IMR-90 (cell line): Measurements from ENCODE around the gene ATP13A5. TPM values are rescaled to one million over a fixed set of nuclear protein-coding genes. Genes with fewer than 3 reads are reported as not detected.

Experiments
- ATAC-seq: fragments of 200-7000 bp; cut with Tn5 transposase; 2 replicates; pipeline ENCODE4 v1.9.1; 2020; ENCODE audit warnings: low read depth, mild to moderate bottlenecking, moderate library complexity
- BruUV-seq: library from RNA; stranded (reverse); fragments of 400-500 nt; replicated peaks from 2 replicates; lab custom pipeline; 2021; lab: Mats Ljungman, UMichigan
- CTCF ChIA-PET: fragments of 300-600 bp; formaldehyde crosslinking; extraction: SDS; loops from one replicate; lab custom pipeline; 2021; ENCODE audit warnings: antibody characterized with exemption; lab: Yijun Ruan, JAX
- POLR2A ChIA-PET: fragments of 300-600 bp; sonication (Branson Sonifier 250); formaldehyde crosslinking; loops from one replicate; lab custom pipeline; 2022; ENCODE audit warnings: antibody characterized with exemption; ENCODE audit not compliant: unreplicated experiment; lab: Charles Lee
- DNase-seq: peaks from one replicate; pipeline ENCODE4 v3.0.0; 2013
- H2AFZ ChIP-seq: replicated peaks from 2 replicates; pipeline ENCODE3; 2013; ENCODE audit warnings: low read length, mild to moderate bottlenecking; ENCODE audit not compliant: poor library complexity
- H2AK5ac ChIP-seq: 2 replicates; pipeline ENCODE4 v1.6.1; 2013; ENCODE audit warnings: low read depth, low read length, inconsistent platforms
- H2AK9ac ChIP-seq: replicated peaks from 2 replicates; pipeline ENCODE3; 2013; ENCODE audit warnings: mild to moderate bottlenecking, low read depth, low read length, moderate library complexity; ENCODE audit not compliant: poor library complexity
- H2BK120ac ChIP-seq: 2 replicates; pipeline ENCODE4 v1.6.1; 2013; ENCODE audit warnings: low read depth, low read length, inconsistent platforms
- H2BK15ac ChIP-seq: 3 replicates; pipeline ENCODE4 v1.6.1; 2013; ENCODE audit warnings: low read depth, low read length, inconsistent platforms
- H2BK20ac ChIP-seq: 2 replicates; pipeline ENCODE4 v1.6.1; 2013; ENCODE audit warnings: low read depth, mild to moderate bottlenecking, inconsistent platforms, low read length, moderate library complexity
- H2BK5ac ChIP-seq: 2 replicates; pipeline ENCODE4 v1.6.1; 2013; ENCODE audit warnings: mild to moderate bottlenecking, low read depth, low read length, inconsistent platforms; ENCODE audit not compliant: poor library complexity, severe bottlenecking
- H3K14ac ChIP-seq: replicated peaks from 2 replicates; pipeline ENCODE4 v1.6.1; 2013; ENCODE audit warnings: low read depth, low read length, inconsistent platforms
- H3K18ac ChIP-seq: 2 replicates; pipeline ENCODE4 v1.6.1; 2013; ENCODE audit warnings: low read depth, low read length, control low read depth
- H3K23ac ChIP-seq: 2 replicates; pipeline ENCODE4 v1.6.1; 2013; ENCODE audit warnings: low read depth, low read length, inconsistent platforms
- H3K27ac ChIP-seq: 2 replicates; pipeline ENCODE4 v1.5.1; 2013; ENCODE audit warnings: mild to moderate bottlenecking, control low read depth, low read length; ENCODE audit not compliant: insufficient read depth
- H3K27me3 ChIP-seq: 2 replicates; pipeline ENCODE4 v1.6.1; 2013; ENCODE audit warnings: low read length; ENCODE audit not compliant: control insufficient read depth, insufficient read depth
- H3K36me3 ChIP-seq: 2 replicates; pipeline ENCODE4 v1.6.1; 2013; ENCODE audit warnings: low read length, mixed read lengths; ENCODE audit not compliant: control insufficient read depth, insufficient read depth
- H3K4ac ChIP-seq: 2 replicates; pipeline ENCODE4 v1.6.1; 2013; ENCODE audit warnings: low read depth, low read length, inconsistent platforms
- H3K4me1 ChIP-seq: 2 replicates; pipeline ENCODE4 v1.6.1; 2013; ENCODE audit warnings: low read length, mixed read lengths; ENCODE audit not compliant: control insufficient read depth, insufficient read depth
- H3K4me2 ChIP-seq: 2 replicates; pipeline ENCODE4 v1.6.1; 2013; ENCODE audit warnings: low read depth, mild to moderate bottlenecking, control low read depth, low read length, moderate library complexity
- H3K4me3 ChIP-seq: 2 replicates; pipeline ENCODE4 v1.5.1; 2013; ENCODE audit warnings: low read depth, mild to moderate bottlenecking, control low read depth, low read length, moderate library complexity; ENCODE audit not compliant: insufficient read depth
- H3K56ac ChIP-seq: 2 replicates; pipeline ENCODE4 v1.6.1; 2013; ENCODE audit warnings: low read length, inconsistent platforms; ENCODE audit not compliant: insufficient read depth; ENCODE audit errors: extremely low read depth
- H3K79me1 ChIP-seq, 2 experiments: 2 replicates each; pipeline ENCODE4 v1.6.1; 2013; ENCODE audit warnings: low read length in 2 of 2, inconsistent platforms in 1 of 2, low read depth in 1 of 2
- H3K9ac ChIP-seq: 2 replicates; pipeline ENCODE4 v1.6.1; 2013; ENCODE audit warnings: low read depth, low read length, control low read depth
- H3K9me1 ChIP-seq: 2 replicates; pipeline ENCODE4 v1.6.1; 2013; ENCODE audit warnings: low read length, inconsistent platforms; ENCODE audit not compliant: insufficient read depth
- H3K9me3 ChIP-seq: 2 replicates; pipeline ENCODE4 v1.6.1; 2013; ENCODE audit warnings: low read length; ENCODE audit not compliant: control insufficient read depth, insufficient read depth
- H4K20me1 ChIP-seq: 2 replicates; pipeline ENCODE4 v1.6.1; 2013; ENCODE audit warnings: low read length, inconsistent platforms; ENCODE audit not compliant: insufficient read depth
- H4K5ac ChIP-seq: 2 replicates; pipeline ENCODE4 v1.6.1; 2013; ENCODE audit warnings: mild to moderate bottlenecking, low read depth, low read length, control low read depth
- H4K8ac ChIP-seq, 2 experiments: 2 replicates each; pipeline ENCODE4 v1.6.1; 2013; ENCODE audit warnings: low read depth in 2 of 2, low read length in 2 of 2, control low read depth in 1 of 2, inconsistent platforms in 1 of 2
- H4K91ac ChIP-seq: 2 replicates; pipeline ENCODE4 v1.6.1; 2013; ENCODE audit warnings: low read depth, low read length, inconsistent platforms; ENCODE audit not compliant: insufficient read depth
- CEBPB ChIP-seq: IDR thresholded peaks from 2 replicates; pipeline ENCODE4 v1.6.1; 2012; ENCODE audit warnings: low read depth, low read length, improper control_type of control experiment
- FOS ChIP-seq: fragments of 150-350 bp; IDR thresholded peaks from 2 replicates; pipeline ENCODE4 v1.6.1; 2016; ENCODE audit warnings: low read depth, low read length
- MAZ ChIP-seq: IDR thresholded peaks from 2 replicates; pipeline ENCODE4 v1.6.1; 2012; ENCODE audit warnings: low read depth, mild to moderate bottlenecking, low read length, improper control_type of control experiment, moderate library complexity, borderline replicate concordance
- NFE2L2 ChIP-seq: fragments of 150-350 bp; IDR thresholded peaks from 2 replicates; pipeline ENCODE4 v1.6.1; 2016; ENCODE audit warnings: low read depth, mild to moderate bottlenecking, low read length
- POLR2A ChIP-seq: IDR thresholded peaks from 2 replicates; pipeline ENCODE4 v1.6.1; 2012; ENCODE audit warnings: mild to moderate bottlenecking, low read depth, low read length
- RAD21 ChIP-seq: IDR thresholded peaks from 2 replicates; pipeline ENCODE4 v1.6.1; 2012; ENCODE audit warnings: low read length, improper control_type of control experiment
- RCOR1 ChIP-seq: IDR thresholded peaks from 2 replicates; pipeline ENCODE4 v1.6.1; 2012; ENCODE audit warnings: mild to moderate bottlenecking, low read length, improper control_type of control experiment; ENCODE audit not compliant: insufficient replicate concordance
- SMC3 ChIP-seq: fragments of 150-350 bp; IDR thresholded peaks from 2 replicates; pipeline ENCODE4 v1.6.1; 2016; ENCODE audit warnings: low read depth, mild to moderate bottlenecking, antibody characterized with exemption, low read length, moderate library complexity
- USF2 ChIP-seq: fragments of 150-350 bp; IDR thresholded peaks from 2 replicates; pipeline ENCODE4 v1.6.1; 2017; ENCODE audit warnings: mild to moderate bottlenecking, antibody characterized with exemption, low read length, low read depth
- WGBS, 2 experiments: methylation state at CpG; one replicate each; pipeline versions ENCODE4 v1.1.5 to v1.1.7; 2013; ENCODE audit warnings: missing lambda C conversion rate in 2 of 2; ENCODE audit not compliant: insufficient read length in 1 of 2; ENCODE audit errors: extremely low coverage in 2 of 2; 5-methylcytosine and 5-hydroxymethylcytosine counted together
- dilution Hi-C: fragments of 300-500 bp; cut with HindIII; formaldehyde crosslinking; loops from one replicate; pipeline ENCODE4 v1.14.3; 2018; ENCODE audit warnings: low sequenced_read_pairs; ENCODE audit not compliant: unreplicated experiment
- in situ Hi-C: fragments of 300-500 bp; cut with MboI; formaldehyde crosslinking; loops from 3 replicates; pipeline ENCODE4 v1.14.3; 2019; ENCODE audit warnings: low sequenced_read_pairs, inconsistent platforms, mixed read lengths
- intact Hi-C: fragments of 100-400 bp; cut with micrococcal nuclease; formaldehyde crosslinking; loops from 2 replicates; pipeline ENCODE4 v1.10.0; 2022
- polyA plus RNA-seq, 3 experiments: library from polyadenylated mRNA; depleted of rRNA; stranded (reverse); fragments of >200 nt; gene quantifications; 2 replicates each; pipeline ENCODE4 v1.2.3, GENCODE V29; 2012; ENCODE audit warnings: low replicate concordance in 1 of 3
- total RNA-seq: library from RNA; depleted of rRNA; stranded (reverse); fragments of >200 nt; gene quantifications from 2 replicates; pipeline ENCODE4 v1.2.3, GENCODE V29; 2012

The ATP13A5 gene
- total and polyA plus RNA-seq, 2 of the 4 experiments (the other 2 are of a cell fraction) = not detected

GRCh38 chr3:193313061-193313958 is 65.2 kb downstream of the ATP13A5 start:
- no peak overlapping the region for H2AK5ac ChIP-seq
- H2BK5ac ChIP-seq = no peak overlapping the region
- no peak overlapping the region for H2AK9ac ChIP-seq
- no peak for ATAC-seq
- H3K4me2 ChIP-seq = no peak overlapping the region
- POLR2A ChIA-PET = no interaction called here
- CTCF ChIA-PET = no interaction called here
- H4K91ac ChIP-seq = no peak overlapping the region
- DNase-seq = no peak
- H3K27ac ChIP-seq = no peak overlapping the region
- dilution Hi-C loops (no loop called here), in situ Hi-C loops (no loop called here), intact Hi-C loops (no loop called here)
- H4K5ac ChIP-seq = no peak overlapping the region
- no peaks in the 10 kb centered on the region for H3K4me1 ChIP-seq
- H3K4me3 ChIP-seq = no peak overlapping the region
- H3K27me3 ChIP-seq = no peaks in the 10 kb centered on the region
- no TSS peak for BruUV-seq
- H2BK120ac ChIP-seq = no peak overlapping the region
- H3K9me1 ChIP-seq = no peaks in the 10 kb centered on the region
- H3K14ac ChIP-seq = no peak overlapping the region
- H2AFZ ChIP-seq = no peak overlapping the region
- H2BK15ac ChIP-seq = no peak overlapping the region
- H3K18ac ChIP-seq = no peak overlapping the region
- H3K56ac ChIP-seq = no peak overlapping the region
- H3K9ac ChIP-seq = no peak overlapping the region
- H3K4ac ChIP-seq = no peak overlapping the region
- 83% methylated on average over 1 of the region's 3 CpGs; no CpG with 5 or more reads in 1 of the 2 experiments for WGBS, 2 experiments
- H3K36me3 ChIP-seq = no peaks in the 10 kb centered on the region
- H3K23ac ChIP-seq = no peak overlapping the region
- H4K8ac ChIP-seq = no peak overlapping the region
- H3K9me3 ChIP-seq = peaks cover 5% of the 10 kb centered on the region; the same call in 1 of the 2 replicates
- TF ChIP-seq FOS (no peak), USF2 (no peak), MAZ (no peak), NFE2L2 (no peak), RCOR1 (no peak), RAD21 (no peak), SMC3 (no peak), CEBPB (no peak), POLR2A (no peak)
- no peaks in the 10 kb centered on the region for H3K79me1 ChIP-seq
- no peaks in the 10 kb centered on the region for H4K20me1 ChIP-seq
- no peak overlapping the region for H2BK20ac ChIP-seq
